ENCODE results near the gene RBL2. TPM values are rescaled to one million over a fixed set of nuclear protein-coding genes. Genes with fewer than 3 reads are reported as not detected.

Gene RBL2
- total and polyA plus RNA-seq, 2 of the 13 experiments (the other 11 are each of a cell fraction or from before 2014, with no cell fraction given) = 41.2 to 60.9 TPM

- TF ChIP-seq ZNF460 (CRISPR knock-in tag; IDR thresholded peaks at IDR 0.05; ENCODE audit: borderline replicate concordance) = no peak
- peak; percentile 65; the same call in 1 of the 2 replicates for TF ChIP-seq CBX5 (CRISPR knock-in tag; IDR thresholded peaks at IDR 0.05; ENCODE audit: borderline replicate concordance)
- no peak for TF ChIP-seq NFRKB (IDR thresholded peaks at IDR 0.05)
- TF ChIP-seq ZNF30 (CRISPR knock-in tag; IDR thresholded peaks at IDR 0.05) = no peak
- TF ChIP-seq TARDBP (CRISPR knock-in tag; IDR thresholded peaks at IDR 0.05) = peak; percentile 60; the same call in 1 of the 2 replicates
- TF ChIP-seq ZBTB14 (CRISPR knock-in tag; IDR thresholded peaks at IDR 0.05) = no peak
- TF ChIP-seq GATA4 (IDR thresholded peaks at IDR 0.05; ENCODE audit: borderline replicate concordance, low read depth) = peak; percentile 67; the same call in 1 of the 2 replicates
- no peak for TF ChIP-seq SMARCE1 (IDR thresholded peaks at IDR 0.05; ENCODE audit: borderline replicate concordance)
- peak; percentile 95 for TF ChIP-seq PHF8 (CRISPR knock-in tag; IDR thresholded peaks at IDR 0.05)
- TF ChIP-seq KAT7 (CRISPR knock-in tag; IDR thresholded peaks at IDR 0.05; ENCODE audit: borderline replicate concordance) = peak; percentile 78
- TF ChIP-seq, protein P1, sequence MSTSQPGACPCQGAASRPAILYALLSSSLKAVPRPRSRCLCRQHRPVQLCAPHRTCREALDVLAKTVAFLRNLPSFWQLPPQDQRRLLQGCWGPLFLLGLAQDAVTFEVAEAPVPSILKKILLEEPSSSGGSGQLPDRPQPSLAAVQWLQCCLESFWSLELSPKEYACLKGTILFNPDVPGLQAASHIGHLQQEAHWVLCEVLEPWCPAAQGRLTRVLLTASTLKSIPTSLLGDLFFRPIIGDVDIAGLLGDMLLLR (CRISPR knock-in tag; IDR thresholded peaks at IDR 0.05) = no peak; the same call in 1 of the 2 replicates
- TF ChIP-seq CREBL2 (CRISPR knock-in tag; IDR thresholded peaks at IDR 0.05; ENCODE audit: borderline replicate concordance) = peak; percentile 94; the same call in 1 of the 2 replicates
- TF ChIP-seq, protein P2, sequence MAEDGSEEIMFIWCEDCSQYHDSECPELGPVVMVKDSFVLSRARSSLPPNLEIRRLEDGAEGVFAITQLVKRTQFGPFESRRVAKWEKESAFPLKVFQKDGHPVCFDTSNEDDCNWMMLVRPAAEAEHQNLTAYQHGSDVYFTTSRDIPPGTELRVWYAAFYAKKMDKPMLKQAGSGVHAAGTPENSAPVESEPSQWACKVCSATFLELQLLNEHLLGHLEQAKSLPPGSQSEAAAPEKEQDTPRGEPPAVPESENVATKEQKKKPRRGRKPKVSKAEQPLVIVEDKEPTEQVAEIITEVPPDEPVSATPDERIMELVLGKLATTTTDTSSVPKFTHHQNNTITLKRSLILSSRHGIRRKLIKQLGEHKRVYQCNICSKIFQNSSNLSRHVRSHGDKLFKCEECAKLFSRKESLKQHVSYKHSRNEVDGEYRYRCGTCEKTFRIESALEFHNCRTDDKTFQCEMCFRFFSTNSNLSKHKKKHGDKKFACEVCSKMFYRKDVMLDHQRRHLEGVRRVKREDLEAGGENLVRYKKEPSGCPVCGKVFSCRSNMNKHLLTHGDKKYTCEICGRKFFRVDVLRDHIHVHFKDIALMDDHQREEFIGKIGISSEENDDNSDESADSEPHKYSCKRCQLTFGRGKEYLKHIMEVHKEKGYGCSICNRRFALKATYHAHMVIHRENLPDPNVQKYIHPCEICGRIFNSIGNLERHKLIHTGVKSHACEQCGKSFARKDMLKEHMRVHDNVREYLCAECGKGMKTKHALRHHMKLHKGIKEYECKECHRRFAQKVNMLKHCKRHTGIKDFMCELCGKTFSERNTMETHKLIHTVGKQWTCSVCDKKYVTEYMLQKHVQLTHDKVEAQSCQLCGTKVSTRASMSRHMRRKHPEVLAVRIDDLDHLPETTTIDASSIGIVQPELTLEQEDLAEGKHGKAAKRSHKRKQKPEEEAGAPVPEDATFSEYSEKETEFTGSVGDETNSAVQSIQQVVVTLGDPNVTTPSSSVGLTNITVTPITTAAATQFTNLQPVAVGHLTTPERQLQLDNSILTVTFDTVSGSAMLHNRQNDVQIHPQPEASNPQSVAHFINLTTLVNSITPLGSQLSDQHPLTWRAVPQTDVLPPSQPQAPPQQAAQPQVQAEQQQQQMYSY (CRISPR knock-in tag; IDR thresholded peaks at IDR 0.05) = no peak; the same call in 1 of the 2 replicates
- 0 out of 2 replicates have a peak, but pooled peaks have one; percentile 85 for TF ChIP-seq ZC3H4 (CRISPR knock-in tag; IDR thresholded peaks at IDR 0.05; ENCODE audit: borderline replicate concordance)
- TF ChIP-seq, protein P3, sequence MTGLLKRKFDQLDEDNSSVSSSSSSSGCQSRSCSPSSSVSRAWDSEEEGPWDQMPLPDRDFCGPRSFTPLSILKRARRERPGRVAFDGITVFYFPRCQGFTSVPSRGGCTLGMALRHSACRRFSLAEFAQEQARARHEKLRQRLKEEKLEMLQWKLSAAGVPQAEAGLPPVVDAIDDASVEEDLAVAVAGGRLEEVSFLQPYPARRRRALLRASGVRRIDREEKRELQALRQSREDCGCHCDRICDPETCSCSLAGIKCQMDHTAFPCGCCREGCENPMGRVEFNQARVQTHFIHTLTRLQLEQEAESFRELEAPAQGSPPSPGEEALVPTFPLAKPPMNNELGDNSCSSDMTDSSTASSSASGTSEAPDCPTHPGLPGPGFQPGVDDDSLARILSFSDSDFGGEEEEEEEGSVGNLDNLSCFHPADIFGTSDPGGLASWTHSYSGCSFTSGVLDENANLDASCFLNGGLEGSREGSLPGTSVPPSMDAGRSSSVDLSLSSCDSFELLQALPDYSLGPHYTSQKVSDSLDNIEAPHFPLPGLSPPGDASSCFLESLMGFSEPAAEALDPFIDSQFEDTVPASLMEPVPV (CRISPR knock-in tag; IDR thresholded peaks at IDR 0.05) = no peak
- TF ChIP-seq RBM22 (optimal IDR thresholded peaks at IDR 0.05; ENCODE audit: low read length) = no peak
- TF ChIP-seq ZNF430 (CRISPR knock-in tag; IDR thresholded peaks at IDR 0.05) = peak; percentile 69; the same call in 1 of the 2 replicates
- TF ChIP-seq TBX2 (CRISPR knock-in tag; IDR thresholded peaks at IDR 0.05; ENCODE audit: borderline replicate concordance) = peak; percentile 92
- TF ChIP-seq ZMYM2 (CRISPR knock-in tag; IDR thresholded peaks at IDR 0.05) = peak; percentile 78; the same call in 1 of the 2 replicates
- TF ChIP-seq ZSCAN25 (CRISPR knock-in tag; IDR thresholded peaks at IDR 0.05) = peak; percentile 85; the same call in 1 of the 2 replicates
Observed at GRCh38 chr16:53503270-53503923, 69.1 kb downstream of the RBL2 start (continued).

All from HepG2 (cell line).